Measurements from ENCODE around the gene GTF2A1.
"Not testable (repeated sequence)": the region's sequence is repeated elsewhere in the genome, so short reads cannot be mapped to it uniquely, and the experiment has no call there.

The GTF2A1 gene

GRCh38 chr14:81220830-81221578 is at the start of gene GTF2A1:
Gene GTF2A1, minus strand, starts transcription at chr14:81220959. Its CDS starts 441 bp downstream, at chr14:81220518.
- peak; percentile 96 for DNase-seq (ENCODE audit: low spot score)

GRCh38 chr14:81269979-81270375 is 49.2 kb upstream of the GTF2A1 start:
- no peak for DNase-seq (ENCODE audit: low spot score)

- DNase-seq (ENCODE audit: low spot score): peak; percentile 84
Measured at GRCh38 chr14:81269100-81269978, 48.6 kb upstream of the GTF2A1 start.

- DNase-seq (ENCODE audit: low spot score): no peak
Measured at GRCh38 chr14:81268016-81268416, 47.3 kb upstream of the GTF2A1 start.

GRCh38 chr14:81265636-81266169 is 44.9 kb upstream of the GTF2A1 start:
- no peak for DNase-seq (ENCODE audit: low spot score)

- DNase-seq (ENCODE audit: low spot score): no peak
Measured at GRCh38 chr14:81264671-81265070, 43.9 kb upstream of the GTF2A1 start.

GRCh38 chr14:81263777-81264410 is 43.1 kb upstream of the GTF2A1 start:
- no peak for DNase-seq (ENCODE audit: low spot score)

- DNase-seq (ENCODE audit: low spot score): no peak
Measured at GRCh38 chr14:81261176-81261575, 40.4 kb upstream of the GTF2A1 start.

- DNase-seq (ENCODE audit: low spot score): no peak
Measured at GRCh38 chr14:81260732-81261131, 40.0 kb upstream of the GTF2A1 start.

GRCh38 chr14:81256289-81256960 is 35.7 kb upstream of the GTF2A1 start:
- DNase-seq (ENCODE audit: low spot score): no peak

- no peak for DNase-seq (ENCODE audit: low spot score)
Measured at GRCh38 chr14:81252278-81252677, 31.5 kb upstream of the GTF2A1 start.

GRCh38 chr14:81247271-81247766 is 26.6 kb upstream of the GTF2A1 start:
- DNase-seq (ENCODE audit: low spot score): peak; percentile 54

- DNase-seq (ENCODE audit: low spot score): peak; percentile 62
Measured at GRCh38 chr14:81246461-81247270, 25.9 kb upstream of the GTF2A1 start.

- peak; percentile 15 for DNase-seq (ENCODE audit: low spot score)
Measured at GRCh38 chr14:81245771-81246170, 25.0 kb upstream of the GTF2A1 start.

GRCh38 chr14:81244431-81244830 is 23.7 kb upstream of the GTF2A1 start:
- not testable (repeated sequence) for DNase-seq (ENCODE audit: low spot score)

GRCh38 chr14:81243499-81243898 is 22.7 kb upstream of the GTF2A1 start:
- no peak for DNase-seq (ENCODE audit: low spot score)

- DNase-seq (ENCODE audit: low spot score): not testable (repeated sequence)
Measured at GRCh38 chr14:81236849-81237248, 16.1 kb upstream of the GTF2A1 start.

GRCh38 chr14:81236138-81236537 is 15.4 kb upstream of the GTF2A1 start:
- no peak for DNase-seq (ENCODE audit: low spot score)

GRCh38 chr14:81235096-81235495 is 14.3 kb upstream of the GTF2A1 start:
- DNase-seq (ENCODE audit: low spot score): no peak

GRCh38 chr14:81234278-81234677 is 13.5 kb upstream of the GTF2A1 start:
- DNase-seq (ENCODE audit: low spot score): no peak

- no peak for DNase-seq (ENCODE audit: low spot score)
Measured at GRCh38 chr14:81233615-81234014, 12.9 kb upstream of the GTF2A1 start.
